Adrenal gland (tissue), 12 donors: Measurements from ENCODE around the gene MEF2C. TPM values are rescaled to one million over a fixed set of nuclear protein-coding genes. Genes with fewer than 3 reads are reported as not detected.
A peak's percentile ranks its signal among the peaks of the same experiment; 100 is the strongest.

Experiments used
- DNase-seq, 7 donors: peaks; one replicate each; pipeline ENCODE4 v3.0.0-alpha.2; 2019 to 2020
- H3K27ac ChIP-seq, 5 donors: fragments of 200-600 bp; sonication (generic) in 4 of 5; 1 replicate in 3 of 5; 2 replicates in 2 of 5; pipeline versions ENCODE4 v1.5.1 to v1.8.0; 2016 to 2020; ENCODE audit warnings: mild to moderate bottlenecking in 1 of 5
- H3K27me3 ChIP-seq: fragments of 200-600 bp; 2 replicates; pipeline ENCODE4 v1.8.0; 2021
- H3K36me3 ChIP-seq, 2 donors: fragments of 200-600 bp; replicated peaks in 1 of 2; 1 replicate in 1 of 2; 2 replicates in 1 of 2; pipeline versions ENCODE4 v1.5.1 to v1.8.0; 2018 to 2022
- H3K4me1 ChIP-seq, 2 donors: fragments of 200-600 bp; replicated peaks in 1 of 2; 1 replicate in 1 of 2; 2 replicates in 1 of 2; pipeline versions ENCODE4 v1.5.1 to v1.8.0; 2018 to 2021
- H3K4me3 ChIP-seq, 4 donors: fragments of 200-600 bp; sonication (generic) in 3 of 4; one replicate each; pipeline ENCODE4 v1.5.1; 2016 to 2018
- H3K9me3 ChIP-seq, 3 donors: fragments of 200-600 bp; sonication (generic) in 1 of 3; replicated peaks in 1 of 3; 1 replicate in 2 of 3; 2 replicates in 1 of 3; pipeline versions ENCODE4 v1.5.1 to v1.8.0; 2016 to 2021
- CTCF ChIP-seq, 6 experiments: fragments of 450-650 bp in 4 of 6; fragments of 200-600 bp in 2 of 6; sonication (generic) in 1 of 6; IDR thresholded peaks; 1 replicate in 5 of 6; 2 replicates in 1 of 6; pipeline versions ENCODE4 v1.5.1 to v1.8.0; 2016 to 2021; ENCODE audit warnings: antibody characterized with exemption in 6 of 6, mild to moderate bottlenecking in 2 of 6, moderate library complexity in 1 of 6
- POLR2A ChIP-seq, 2 donors: fragments of 450-650 bp; IDR thresholded peaks; one replicate each; pipeline ENCODE4 v1.6.1; 2017; ENCODE audit warnings: antibody characterized with exemption in 2 of 2, mild to moderate bottlenecking in 2 of 2, moderate library complexity in 1 of 2
- WGBS, 4 donors: extraction: QIAGEN DNeasy Blood & Tissue Kit in 2 of 4; methylation state at CpG; one replicate each; pipeline versions ENCODE4 v1.1.5 to v1.1.7; 2013 to 2017; 5-methylcytosine and 5-hydroxymethylcytosine counted together
- intact Hi-C, 2 donors: fragments of 100-400 bp; cut with DNase I; formaldehyde crosslinking; loops; one replicate each; pipeline versions ENCODE4 v1.14.1 to v1.15.0; 2022 to 2023
- polyA plus RNA-seq, 3 donors: library from polyadenylated mRNA; stranded (reverse); fragments of 200-250 nt in 2 of 3; fragments of 350-450 nt in 1 of 3; fragmentation: Illumina TruSeq in 1 of 3; extraction: RNeasy Lipid Tissue Mini Kit (QIAGEN cat#74804) in 1 of 3; gene quantifications; one replicate each; pipeline ENCODE4 v1.2.3, GENCODE V29; 2013 to 2014
- total RNA-seq, 9 donors: library from RNA; depleted of rRNA in 4 of 9; stranded (reverse); fragments of >200 nt in 4 of 9; fragments of 120-200 nt in 1 of 9; fragmentation: NEBNext Ultra II Directional in 1 of 9; extraction: Animal tissue kit (Norgen Biotek cat#: 25700) in 1 of 9; gene quantifications; one replicate each; pipeline versions ENCODE4 v1.1.0 to v1.2.4, GENCODE V29; 2013 to 2023
- donor health status: healthy with polysubstance abuse.
- donor health status: Bipolar disorder and iron deficiency.
- donor health status: DM: yes; HTN: yes; CAD: no.
- donor health status: DM: no; HTN: no; CAD: no.
- donor health status: DM: no; HTN: no; CAD: no.
- donor health status: DM: yes; HTN: yes; CAD: no.

The MEF2C gene
- total and polyA plus RNA-seq, 12 donors: 26.8 to 172 (median 69.2) TPM

DNA sequence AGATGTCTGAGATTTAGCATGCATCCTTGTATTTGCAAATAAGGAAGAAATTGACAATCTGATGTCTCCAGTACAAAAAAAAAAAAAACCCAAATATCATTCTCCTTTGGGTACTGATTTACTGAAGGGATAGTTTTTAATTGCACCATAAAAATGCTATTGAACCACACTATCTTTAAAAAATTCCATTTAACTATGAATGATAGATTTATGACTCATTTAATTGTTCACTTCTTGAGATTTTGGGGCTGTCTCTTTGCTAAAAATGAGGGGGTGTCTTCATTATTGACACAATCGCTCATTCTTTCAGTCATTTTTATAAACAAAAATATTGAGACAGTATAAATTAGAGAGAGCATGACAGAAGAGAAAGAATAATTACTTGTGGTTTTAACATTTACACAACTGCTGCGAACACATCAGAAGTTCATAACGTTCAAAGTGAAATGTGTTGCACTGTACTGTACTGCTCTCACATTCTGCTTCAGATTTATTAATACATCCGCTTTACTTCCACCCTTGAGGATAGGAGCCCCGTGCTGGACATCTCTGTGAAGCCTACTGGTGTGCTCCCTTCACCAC, 142.3 kb downstream of the MEF2C start:
- Histone ChIP-seq H3K36me3 (peaks cover 0 to 3% of the 10 kb centered on the region in 2 donors), H3K4me3 (no peak overlapping the region), H3K27ac (no peak overlapping the region), H3K4me1 (peaks cover 7 to 28% of the 10 kb centered on the region in 2 donors), H3K9me3 (no peaks in the 10 kb centered on the region), H3K27me3 (no peaks in the 10 kb centered on the region)
- TF ChIP-seq POLR2A (IDR thresholded peaks at IDR 0.05): no peak
- no peak for TF ChIP-seq CTCF (IDR thresholded peaks at IDR 0.05)
- no peak for DNase-seq
- 73 to 80% (median 73%) methylated on average over 5 of the region's 5 CpGs for WGBS, 4 donors
- intact Hi-C loops: no loop called here

GRCh38 chr5:88736494-88736893, 146.5 kb downstream of the MEF2C start:
- DNase-seq: no peak
- no peaks in the 10 kb centered on the region for H3K9me3 ChIP-seq
- no peak overlapping the region for H3K4me3 ChIP-seq
- no peak for TF ChIP-seq POLR2A (IDR thresholded peaks at IDR 0.05)
- no peak for TF ChIP-seq CTCF (IDR thresholded peaks at IDR 0.05)
- H3K27ac ChIP-seq: no peak overlapping the region
- WGBS, 4 donors: 88 to 94% (median 94%) methylated on average over 1 of the region's 2 CpGs
- peaks cover 34 to 42% of the 10 kb centered on the region in 2 donors for H3K4me1 ChIP-seq
- no peaks in the 10 kb centered on the region for H3K27me3 ChIP-seq
- H3K36me3 ChIP-seq: peaks cover 0 to 1% of the 10 kb centered on the region in 2 donors
- intact Hi-C loops: loop anchor here in 1 of 2 donors (10.0 kb wide), 1 partner anchor 148 kb away; the partner anchor contains the start of gene MEF2C

- DNase-seq: no peak
- TF ChIP-seq POLR2A (IDR thresholded peaks at IDR 0.05) (no peak), CTCF (IDR thresholded peaks at IDR 0.05) (no peak)
- Histone ChIP-seq H3K27ac (peak overlapping the region in 3 of 5 donors; percentile 46 to 78 (median 68)), H3K36me3 (peaks cover 0 to 8% of the 10 kb centered on the region in 2 donors), H3K9me3 (no peaks in the 10 kb centered on the region), H3K27me3 (no peaks in the 10 kb centered on the region), H3K4me1 (peaks cover 34 to 56% of the 10 kb centered on the region in 2 donors), H3K4me3 (no peak overlapping the region)
- intact Hi-C loops: loop anchor here (5.0 to 10.0 kb wide), 2 partner anchors 147 to 150 kb away; partner anchors contain the start of gene MEF2C (in 2 of the 2)
- WGBS, 4 donors: 75 to 85% (median 79%) methylated on average over 7 of the region's 7 CpGs
Observed at GRCh38 chr5:88734983-88735382, 148.0 kb downstream of the MEF2C start.

DNA sequence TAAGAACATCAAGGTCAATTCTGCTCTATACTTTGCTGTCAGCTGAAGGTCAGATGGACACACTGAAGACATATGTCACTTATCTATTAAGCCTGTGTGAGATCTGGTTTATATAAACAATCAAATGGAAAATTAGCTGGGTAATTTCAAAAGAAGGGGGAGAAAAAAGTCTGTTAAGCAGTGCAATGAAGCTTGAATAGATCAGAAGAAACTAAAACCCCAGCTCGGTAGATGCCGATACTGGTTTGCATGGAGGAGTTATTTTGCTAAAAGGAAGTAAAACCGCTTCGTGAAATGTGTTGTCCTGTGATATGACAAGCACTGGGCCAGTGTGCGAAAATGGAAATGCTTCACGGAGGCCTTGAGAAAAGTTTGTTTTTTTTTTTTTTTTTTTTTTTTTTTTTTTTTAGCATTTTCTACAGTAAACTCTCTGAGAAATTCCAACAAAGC, 148.8 kb downstream of the MEF2C start:
- DNase-seq: peak in 6 of 7 donors; percentile 45 to 70 (median 62)
- intact Hi-C loops: loop anchor here (5.0 to 10.0 kb wide), 2 partner anchors 148 to 151 kb away; partner anchors contain the start of gene MEF2C (in 2 of the 2)

More for the DNA sequence above, 148.8 kb downstream of the MEF2C start:
- H3K9me3 ChIP-seq: no peaks in the 10 kb centered on the region
- TF ChIP-seq CTCF (IDR thresholded peaks at IDR 0.05) (no peak), POLR2A (IDR thresholded peaks at IDR 0.05) (peak in 1 of 2 donors; percentile 13)
- H3K27me3 ChIP-seq: no peaks in the 10 kb centered on the region
- peak overlapping the region in 1 of 4 donors; percentile 20 for H3K4me3 ChIP-seq
- WGBS, 4 donors: 14 to 27% (median 24%) methylated on average over 6 of the region's 6 CpGs
- peaks cover 34 to 60% of the 10 kb centered on the region in 2 donors for H3K4me1 ChIP-seq
- H3K27ac ChIP-seq: peak overlapping the region; percentile 30 to 78 (median 68)
- H3K36me3 ChIP-seq: peaks cover 0 to 8% of the 10 kb centered on the region in 2 donors
